HG03139 (cell line): ENCODE results near the gene SHISA8.

Experiments
- ATAC-seq: cut with Tn5 transposase; IDR thresholded peaks from one replicate; pipeline ENCODE4 v1.9.1; 2021; ENCODE audit not compliant: unreplicated experiment

Gene SHISA8

GRCh38 chr22:41915786-41916493 lies 1.1 kb upstream of the SHISA8 start:
- ATAC-seq: no peak

- ATAC-seq: no peak
Measured at GRCh38 chr22:41914611-41915034, 251 bp downstream of the SHISA8 start.

- no peak for ATAC-seq
Measured at GRCh38 chr22:41913842-41914534, 886 bp downstream of the SHISA8 start.

- ATAC-seq: no peak
Measured at GRCh38 chr22:41913040-41913719, 1.7 kb downstream of the SHISA8 start.

GRCh38 chr22:41912338-41913039 lies 2.4 kb downstream of the SHISA8 start:
- no peak for ATAC-seq

GRCh38 chr22:41911001-41911611 lies 3.8 kb downstream of the SHISA8 start:
- no peak for ATAC-seq

- no peak for ATAC-seq
Measured at GRCh38 chr22:41910050-41911000, 4.5 kb downstream of the SHISA8 start.

- ATAC-seq: no peak
Measured at GRCh38 chr22:41909310-41910049, 5.4 kb downstream of the SHISA8 start.

GRCh38 chr22:41908411-41909309 lies 6.2 kb downstream of the SHISA8 start:
- no peak for ATAC-seq

- ATAC-seq: no peak
Measured at GRCh38 chr22:41907436-41908401, 7.2 kb downstream of the SHISA8 start.

GRCh38 chr22:41906822-41907221 lies 8.1 kb downstream of the SHISA8 start:
- no peak for ATAC-seq

GRCh38 chr22:41905411-41906202 lies 9.3 kb downstream of the SHISA8 start:
- ATAC-seq: no peak

- no peak for ATAC-seq
Measured at GRCh38 chr22:41904450-41905410, 10.1 kb downstream of the SHISA8 start.

GRCh38 chr22:41902932-41903421 lies 11.9 kb downstream of the SHISA8 start:
- ATAC-seq: no peak

GRCh38 chr22:41902016-41902415 lies 12.9 kb downstream of the SHISA8 start:
- no peak for ATAC-seq
